Stimulated activated CD8-positive, alpha-beta memory T cell treated with anti-CD3 and anti-CD28 coated beads, Interleukin-4, amount 100 ng/mL, for 48 hours (primary cell): ENCODE results near the gene FUCA1.
"Not testable (repeated sequence)": the region's sequence is repeated elsewhere in the genome, so short reads cannot be mapped to it uniquely, and the experiment has no call there.

Experiments used
- DNase-seq: peaks from one replicate; pipeline ENCODE4 v3.0.0-alpha.2; 2020

Gene FUCA1

DNA sequence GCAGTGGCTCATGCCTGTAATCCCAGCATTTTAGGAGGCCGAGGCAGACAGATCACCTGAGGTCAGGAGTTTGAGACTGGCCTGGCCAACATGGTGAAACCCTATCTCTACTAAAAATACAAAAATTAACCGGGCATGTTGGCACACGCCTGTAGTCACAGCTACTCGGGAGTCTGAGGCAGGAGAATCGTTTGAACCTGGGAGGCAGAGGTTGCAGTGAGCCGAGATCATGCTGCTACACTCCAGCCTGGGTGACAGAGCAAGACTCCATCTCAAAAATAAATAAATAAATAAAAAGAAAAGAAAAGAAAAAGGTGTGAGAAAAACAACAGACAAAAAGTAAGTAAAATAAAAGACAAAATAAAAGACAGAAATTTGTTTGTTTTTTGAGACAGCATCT lies 33.9 kb downstream of the FUCA1 start:
- DNase-seq = not testable (repeated sequence)

GRCh38 chr1:23827717-23828116 lies 40.4 kb downstream of the FUCA1 start:
- no peak for DNase-seq

DNA sequence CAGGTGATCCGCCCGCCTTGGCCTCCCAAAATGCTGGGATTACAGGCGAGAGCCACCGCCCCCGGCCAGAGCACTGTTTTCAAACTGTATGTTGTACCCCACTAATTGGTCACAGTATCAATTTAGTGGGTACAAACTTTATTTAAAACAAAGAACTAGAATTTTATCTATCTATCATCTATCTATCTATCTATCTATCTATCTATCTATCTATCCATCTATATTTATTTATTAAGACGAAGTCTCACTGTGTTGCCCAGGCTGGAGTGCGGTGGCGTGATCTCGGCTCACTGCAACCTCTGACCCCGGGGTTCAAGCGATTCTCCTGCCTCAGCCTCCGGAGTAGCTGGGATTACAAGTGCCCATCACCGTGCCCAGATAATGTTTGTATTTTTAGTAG lies 41.5 kb downstream of the FUCA1 start:
- DNase-seq = not testable (repeated sequence)

DNA sequence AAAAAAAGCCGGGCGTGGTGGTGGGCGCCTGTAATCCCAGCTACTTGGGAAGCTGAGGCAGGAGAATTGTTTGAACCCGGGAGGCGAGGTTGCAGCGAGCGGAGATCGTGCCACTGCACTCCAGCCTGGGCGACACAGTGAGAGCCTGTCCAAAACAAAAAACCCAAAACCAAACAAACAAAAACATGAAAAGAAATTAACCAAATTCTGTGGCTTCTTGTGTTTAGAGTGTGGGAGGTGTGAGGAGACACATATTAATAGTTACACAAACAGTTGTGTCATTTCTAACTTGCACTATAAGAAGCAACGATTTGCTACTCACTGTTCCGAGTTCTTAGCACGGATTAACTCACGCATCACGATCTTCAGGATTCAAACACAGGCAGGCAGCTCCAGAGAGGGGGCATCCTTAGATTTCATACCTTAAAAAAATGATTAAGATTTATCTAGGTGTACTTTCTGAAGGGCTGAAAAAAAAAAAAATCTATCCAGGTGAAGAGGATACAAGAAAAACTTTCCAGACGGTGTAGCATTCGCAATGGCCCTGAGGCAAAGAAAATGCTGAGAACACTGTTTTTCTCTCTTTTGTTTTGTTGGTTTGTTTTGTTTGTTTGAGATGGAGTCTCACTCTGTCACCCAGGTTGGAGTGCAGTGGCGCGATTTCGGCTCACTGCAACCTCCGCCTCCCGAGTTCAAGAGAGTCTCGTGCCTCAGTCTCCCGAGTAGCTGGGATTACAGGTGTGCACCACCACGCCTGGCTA lies 42.1 kb downstream of the FUCA1 start:
- DNase-seq = no peak

DNA sequence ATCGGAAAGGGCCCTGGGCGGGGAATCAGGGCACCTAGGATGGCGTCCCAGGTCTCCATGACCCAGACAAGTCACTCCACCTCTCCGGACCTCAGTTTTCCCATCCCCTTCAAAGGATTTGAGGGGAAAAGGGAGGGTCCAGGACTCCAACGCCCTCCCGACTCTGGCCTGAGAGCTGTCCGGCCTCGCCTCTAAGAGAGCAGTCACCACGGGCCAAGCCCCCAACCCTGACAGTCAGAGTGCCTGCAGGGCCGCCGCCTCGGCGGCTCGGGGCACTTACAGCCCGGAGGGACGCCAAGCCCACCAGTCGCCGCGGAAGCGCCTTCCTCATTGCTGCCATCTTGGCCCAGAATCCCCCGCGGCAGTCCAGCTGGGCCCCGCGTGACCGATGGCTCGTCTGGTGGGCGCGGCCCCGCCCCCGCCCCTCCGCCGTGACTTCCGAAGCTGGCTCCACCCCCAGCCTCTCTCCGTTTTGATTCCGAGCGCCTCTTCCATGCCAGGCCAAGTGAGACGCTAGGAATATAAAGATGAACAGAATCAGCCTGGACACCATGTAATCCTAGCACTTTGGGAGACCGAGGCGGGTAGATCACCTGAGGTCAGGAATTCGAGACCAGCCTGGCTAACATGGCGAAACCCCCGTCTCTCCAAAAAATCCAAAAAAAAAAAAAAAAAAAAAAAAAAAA lies 42.9 kb downstream of the FUCA1 start, which contains the start of gene HMGCL:
Gene HMGCL (minus strand): TSS at position 354 of the 686 bp plus-strand sequence. CDS start 14 bp downstream, at position 340.
- DNase-seq = peak; percentile 91

- DNase-seq = no peak
Observed at GRCh38 chr1:23824711-23825075, 43.4 kb downstream of the FUCA1 start.

- DNase-seq = no peak
Observed at GRCh38 chr1:23823767-23824166, 44.3 kb downstream of the FUCA1 start.

DNA sequence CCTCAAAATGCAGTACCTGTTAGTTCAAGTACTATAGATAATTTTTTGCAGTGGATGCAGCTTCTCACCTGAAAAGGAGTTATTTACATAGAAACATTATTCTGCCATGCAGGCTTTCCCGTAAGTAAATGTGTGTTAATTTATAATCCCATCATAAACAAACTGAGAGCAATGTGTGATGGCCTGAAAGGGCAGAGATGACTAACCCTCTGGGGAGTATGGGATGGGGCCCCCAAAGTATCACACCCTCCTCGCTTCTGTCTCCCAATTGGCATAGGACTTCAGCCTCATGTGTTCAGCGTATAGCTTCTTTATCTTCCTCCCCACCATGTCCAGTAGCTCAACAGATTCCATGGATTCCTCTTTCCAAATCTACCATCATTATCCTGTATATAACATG lies 50.5 kb downstream of the FUCA1 start:
- DNase-seq = no peak

GRCh38 chr1:23816906-23817305 lies 51.2 kb downstream of the FUCA1 start:
- DNase-seq = no peak

GRCh38 chr1:23816361-23816760 lies 51.7 kb downstream of the FUCA1 start:
- DNase-seq = no peak

DNA sequence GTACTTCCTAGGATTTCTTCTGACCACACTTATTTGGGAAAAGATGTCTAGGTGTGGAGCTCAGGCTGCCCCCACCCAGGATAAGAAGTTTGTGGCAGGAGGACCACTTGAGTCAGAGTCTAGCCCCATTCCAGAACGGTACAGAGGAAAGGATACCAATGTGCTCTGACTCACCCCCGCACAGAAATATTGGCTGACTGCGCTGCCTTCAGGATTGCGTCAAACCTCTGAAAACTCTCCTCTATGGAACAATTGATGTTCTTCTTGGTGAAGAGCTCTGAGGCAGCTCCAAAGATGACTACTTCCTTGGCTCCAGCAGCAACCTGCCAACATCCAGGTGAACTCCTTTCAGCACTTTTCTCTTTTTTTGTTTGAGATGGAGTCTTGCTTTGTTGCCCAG lies 54.1 kb downstream of the FUCA1 start:
- DNase-seq = no peak

- peak; percentile 73 for DNase-seq
Observed at GRCh38 chr1:23810818-23811540, 57.1 kb downstream of the FUCA1 start.

GRCh38 chr1:23809751-23810171 lies 58.3 kb downstream of the FUCA1 start:
- peak; percentile 88 for DNase-seq

- no peak for DNase-seq
Observed at GRCh38 chr1:23807453-23807852, 60.6 kb downstream of the FUCA1 start.

- DNase-seq = no peak
Observed at GRCh38 chr1:23806280-23806679, 61.8 kb downstream of the FUCA1 start.

DNA sequence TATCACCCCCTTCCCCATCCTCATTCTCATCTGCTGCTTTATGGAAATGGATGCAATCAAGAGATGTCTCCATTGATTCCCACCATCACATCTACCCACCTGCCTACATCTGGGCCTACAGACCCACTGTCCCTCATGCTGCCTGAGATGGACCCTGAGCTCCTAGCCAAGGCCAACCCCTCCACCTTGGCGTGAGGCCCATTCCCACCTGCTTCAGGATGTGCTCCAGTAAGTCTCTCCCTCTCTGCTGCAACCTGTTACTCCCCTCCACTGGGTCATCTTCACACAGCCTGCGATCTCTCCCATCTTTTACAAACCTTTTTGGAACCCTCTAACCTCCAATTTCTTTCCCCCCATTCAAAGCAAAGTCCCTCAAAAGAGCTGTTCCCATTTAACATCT lies 63.1 kb downstream of the FUCA1 start:
- no peak for DNase-seq

- no peak for DNase-seq
Observed at GRCh38 chr1:23804183-23804835, 63.8 kb downstream of the FUCA1 start.

DNA sequence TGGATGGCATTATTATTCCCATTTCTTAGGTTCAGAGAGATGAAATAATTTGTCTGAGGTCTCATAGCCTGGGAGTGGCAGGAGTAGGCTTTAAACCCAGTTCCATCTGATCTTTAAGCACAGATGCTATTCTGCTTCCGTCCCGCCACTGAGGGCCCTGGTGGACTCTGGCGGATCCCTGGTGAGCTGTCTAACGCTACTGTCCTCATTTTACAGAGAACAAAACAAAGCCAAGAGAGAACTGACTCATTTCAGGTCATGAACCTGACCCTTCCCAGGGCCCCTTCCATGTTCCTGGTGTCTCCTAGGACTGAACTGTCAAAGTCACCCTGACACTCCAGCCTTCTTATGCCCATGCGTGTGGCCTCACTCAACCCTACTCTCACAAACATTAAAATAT lies 64.4 kb downstream of the FUCA1 start:
- DNase-seq = no peak

- DNase-seq = not testable (repeated sequence)
Observed at GRCh38 chr1:23802809-23803342, 65.2 kb downstream of the FUCA1 start.

DNA sequence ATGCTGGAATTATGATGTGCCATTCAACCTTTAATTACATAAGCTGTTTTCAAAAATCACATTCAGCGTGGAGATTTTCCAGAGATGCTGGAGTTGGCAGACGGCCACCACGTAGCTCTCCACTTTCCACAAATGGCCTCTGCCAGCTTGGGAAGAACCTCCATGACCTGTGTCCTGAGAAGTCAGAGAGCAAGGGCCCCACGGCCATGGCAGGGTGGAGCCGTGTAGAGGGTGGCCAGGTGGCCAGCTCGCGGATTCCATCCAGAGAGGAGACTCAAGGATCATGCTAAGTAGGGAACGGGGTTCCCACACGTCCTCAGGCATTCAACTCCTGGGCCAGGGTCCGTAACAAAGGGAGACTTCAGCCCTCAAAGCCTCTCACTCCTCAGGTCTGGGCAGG lies 66.2 kb downstream of the FUCA1 start:
- no peak for DNase-seq

DNA sequence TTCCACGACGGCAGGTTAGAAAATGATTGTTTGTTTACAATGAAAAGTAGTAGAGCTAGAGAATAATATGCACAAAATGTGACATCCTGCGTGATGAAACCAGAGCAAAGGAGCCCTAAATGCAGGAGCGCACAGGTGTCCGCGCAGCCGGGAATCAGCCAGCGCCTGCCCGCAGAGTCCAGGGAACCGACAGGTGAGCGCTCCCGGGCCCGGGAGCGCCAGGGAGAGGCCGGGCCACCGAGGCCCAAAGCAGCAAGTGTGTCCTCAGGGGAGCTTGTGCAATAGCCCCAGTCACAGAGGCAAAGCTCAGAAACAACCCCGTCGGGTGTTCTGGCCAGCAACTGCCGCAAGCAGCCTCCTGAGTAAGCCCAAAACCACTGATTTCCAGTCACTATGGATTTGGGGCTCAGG lies 66.7 kb downstream of the FUCA1 start:
- DNase-seq = no peak

GRCh38 chr1:23800400-23801337 lies 67.4 kb downstream of the FUCA1 start, which contains the start of gene GALE:
Gene GALE, minus strand, starts transcription at chr1:23800754. Its CDS starts 1,747 bp downstream, at chr1:23799007.
- peak; percentile 97 for DNase-seq
